H9 (cell line): ENCODE measurements around the gene PRTG. TPM values are rescaled to one million over a fixed set of nuclear protein-coding genes. Genes with fewer than 3 reads are reported as not detected.

Experiments used
- DNase-seq: peaks from one replicate; pipeline ENCODE4 v3.0.0-alpha.2; 2017
- H2AFZ ChIP-seq: one replicate; pipeline ENCODE4 v1.6.1; 2013; ENCODE audit warnings: mild to moderate bottlenecking, low read length, control low read depth, moderate library complexity
- H2AK5ac ChIP-seq: 2 replicates; pipeline ENCODE4 v1.6.1; 2013; ENCODE audit warnings: low read length, control low read depth, mixed read lengths; ENCODE audit not compliant: insufficient read length
- H2BK120ac ChIP-seq: one replicate; pipeline ENCODE4 v1.6.1; 2013; ENCODE audit warnings: low read depth, mild to moderate bottlenecking, low read length, control low read depth, inconsistent platforms; ENCODE audit not compliant: poor library complexity, severe bottlenecking
- H2BK12ac ChIP-seq: 2 replicates; pipeline ENCODE4 v1.6.1; 2013; ENCODE audit warnings: low read length, control low read depth, mixed read lengths, low read depth; ENCODE audit not compliant: insufficient read length
- H2BK15ac ChIP-seq: 2 replicates; pipeline ENCODE4 v1.6.1; 2013; ENCODE audit warnings: low read depth, low read length, control low read depth
- H2BK20ac ChIP-seq: one replicate; pipeline ENCODE4 v1.6.1; 2013; ENCODE audit warnings: low read depth, mild to moderate bottlenecking, low read length, control low read depth, inconsistent platforms; ENCODE audit not compliant: poor library complexity, severe bottlenecking
- H2BK5ac ChIP-seq: 2 replicates; pipeline ENCODE4 v1.6.1; 2013; ENCODE audit warnings: low read length, control low read depth, mixed read lengths; ENCODE audit not compliant: insufficient read length
- H3K14ac ChIP-seq: 2 replicates; pipeline ENCODE4 v1.6.1; 2013; ENCODE audit warnings: low read length, control low read depth; ENCODE audit not compliant: insufficient read depth
- H3K18ac ChIP-seq: 2 replicates; pipeline ENCODE4 v1.6.1; 2013; ENCODE audit warnings: low read depth, mild to moderate bottlenecking, mixed read lengths, low read length, control low read depth; ENCODE audit not compliant: insufficient read length
- H3K23ac ChIP-seq: 2 replicates; pipeline ENCODE4 v1.6.1; 2013; ENCODE audit warnings: low read length, control low read depth, mixed read lengths, low read depth; ENCODE audit not compliant: insufficient read length
- H3K23me2 ChIP-seq: 2 replicates; pipeline ENCODE4 v1.6.1; 2013; ENCODE audit warnings: low read depth, mild to moderate bottlenecking, mixed read lengths, low read length, control low read depth; ENCODE audit not compliant: insufficient read length, poor library complexity, severe bottlenecking
- H3K27ac ChIP-seq: 2 replicates; pipeline ENCODE4 v1.5.1; 2013; ENCODE audit warnings: low read length, control low read depth, mixed read lengths, low read depth; ENCODE audit not compliant: insufficient read length
- H3K27me3 ChIP-seq: 2 replicates; pipeline ENCODE4 v1.6.1; 2013; ENCODE audit warnings: low read length, control low read depth, inconsistent platforms; ENCODE audit not compliant: insufficient read depth
- H3K4ac ChIP-seq: 2 replicates; pipeline ENCODE4 v1.6.1; 2013; ENCODE audit warnings: low read depth, mild to moderate bottlenecking, control low read depth, inconsistent platforms, low read length, moderate library complexity
- H3K4me1 ChIP-seq: 2 replicates; pipeline ENCODE4 v1.6.1; 2013; ENCODE audit warnings: low read length, control low read depth, inconsistent platforms; ENCODE audit not compliant: insufficient read depth
- H3K4me2 ChIP-seq: 2 replicates; pipeline ENCODE4 v1.6.1; 2013; ENCODE audit warnings: low read length, control low read depth, mixed read lengths; ENCODE audit not compliant: insufficient read length, insufficient read depth
- H3K56ac ChIP-seq: 2 replicates; pipeline ENCODE4 v1.6.1; 2013; ENCODE audit warnings: low read depth, mild to moderate bottlenecking, mixed read lengths, low read length, control low read depth; ENCODE audit not compliant: insufficient read length
- H3K79me1 ChIP-seq: 2 replicates; pipeline ENCODE4 v1.6.1; 2013; ENCODE audit warnings: low read depth, mild to moderate bottlenecking, moderate library complexity, low read length, control low read depth, inconsistent platforms; ENCODE audit not compliant: insufficient read depth, poor library complexity, severe bottlenecking
- H3K79me2 ChIP-seq: 2 replicates; pipeline ENCODE4 v1.6.1; 2013; ENCODE audit warnings: low read length, control low read depth, inconsistent platforms; ENCODE audit not compliant: insufficient read depth
- H3K9ac ChIP-seq: 2 replicates; pipeline ENCODE4 v1.6.1; 2013; ENCODE audit warnings: low read length, control low read depth, mixed read lengths; ENCODE audit not compliant: insufficient read length; ENCODE audit errors: extremely low read depth
- H3K9me3 ChIP-seq: one replicate; pipeline ENCODE4 v1.6.1; 2013; ENCODE audit warnings: low read depth, low read length, inconsistent platforms; ENCODE audit not compliant: control insufficient read depth
- H3T11ph ChIP-seq: one replicate; pipeline ENCODE4 v1.6.1; 2013; ENCODE audit warnings: mild to moderate bottlenecking, low read length, control low read depth, inconsistent platforms
- H4K20me1 ChIP-seq: one replicate; pipeline ENCODE4 v1.6.1; 2013; ENCODE audit not compliant: control insufficient read depth, insufficient read length, insufficient read depth
- H4K5ac ChIP-seq: 2 replicates; pipeline ENCODE4 v1.6.1; 2013; ENCODE audit warnings: low read depth, mild to moderate bottlenecking, mixed read lengths, low read length, control low read depth; ENCODE audit not compliant: insufficient read length
- H4K8ac ChIP-seq: replicated peaks from 2 replicates; pipeline ENCODE4 v1.6.1; 2013; ENCODE audit warnings: low read length, control low read depth, mixed read lengths, low read depth; ENCODE audit not compliant: insufficient read length
- H4K91ac ChIP-seq: 2 replicates; pipeline ENCODE4 v1.6.1; 2013; ENCODE audit warnings: low read depth, mild to moderate bottlenecking, moderate library complexity, mixed read lengths, low read length, control low read depth; ENCODE audit not compliant: insufficient read length
- H3K27ac Mint-ChIP-seq, 3 experiments: 2 replicates in 2 of 3; 3 replicates in 1 of 3; pipeline ENCODE4 v1.8.0; 2020 to 2021; ENCODE audit warnings: mixed read lengths in 3 of 3, mild to moderate bottlenecking in 1 of 3, moderate library complexity in 1 of 3
- H3K27me3 Mint-ChIP-seq: 2 replicates; pipeline ENCODE4 v1.8.0; 2021; ENCODE audit warnings: low read depth, mild to moderate bottlenecking, moderate library complexity, mixed read lengths
- H3K36me3 Mint-ChIP-seq, 3 experiments: 2 replicates in 2 of 3; 3 replicates in 1 of 3; pipeline ENCODE4 v1.8.0; 2020 to 2021; ENCODE audit warnings: low read depth in 3 of 3, mixed read lengths in 3 of 3; ENCODE audit not compliant: insufficient read depth in 1 of 3
- H3K4me1 Mint-ChIP-seq, 2 experiments: 2 replicates each; pipeline ENCODE4 v1.8.0; 2020; ENCODE audit warnings: mixed read lengths in 2 of 2
- H3K4me3 Mint-ChIP-seq, 2 experiments: 2 replicates in 1 of 2; 3 replicates in 1 of 2; pipeline ENCODE4 v1.8.0; 2020 to 2021; ENCODE audit warnings: mild to moderate bottlenecking in 2 of 2, mixed read lengths in 2 of 2, moderate library complexity in 1 of 2
- H3K9me3 Mint-ChIP-seq, 2 experiments: 2 replicates in 1 of 2; 3 replicates in 1 of 2; pipeline ENCODE4 v1.8.0; 2020; ENCODE audit warnings: mild to moderate bottlenecking in 2 of 2, mixed read lengths in 2 of 2, moderate library complexity in 1 of 2
- CTCF ChIP-seq: fragments of 200-600 bp; sonication (generic); conservative IDR thresholded peaks from 3 replicates; pipeline ENCODE4 v1.8.0; 2021; ENCODE audit warnings: antibody characterized with exemption, mild to moderate bottlenecking
- WGBS: extraction: QIAGEN DNeasy Blood & Tissue Kit; methylation state at CpG from one replicate; pipeline ENCODE4 v1.1.7; 2013; ENCODE audit warnings: missing lambda C conversion rate, low lambda C conversion rate, mixed read lengths; ENCODE audit not compliant: insufficient read length; ENCODE audit errors: extremely low coverage; 5-methylcytosine and 5-hydroxymethylcytosine counted together
- total RNA-seq: library from RNA; stranded (reverse); gene quantifications from 2 replicates; pipeline ENCODE4 v1.2.1, GENCODE V29; 2021

PRTG gene
- total RNA-seq, 1 experiment from 2014 or later, result 5.7 TPM

- Histone ChIP-seq H3K14ac (no peak overlapping the region), H3K23ac (no peak overlapping the region), H3K27ac (no peak overlapping the region), H2BK15ac (no peak overlapping the region), H2BK20ac (no peak overlapping the region), H2AFZ (no peak overlapping the region), H3K27me3 (no peaks in the 10 kb centered on the region; the same call in 1 of the 2 replicates), H3K23me2 (no peaks in the 10 kb centered on the region), H3K4me1 (no peaks in the 10 kb centered on the region), H4K5ac (no peak overlapping the region), H2BK120ac (no peak overlapping the region), H4K20me1 (no peaks in the 10 kb centered on the region), H3K56ac (no peak overlapping the region), H3K79me1 (no peaks in the 10 kb centered on the region), H3T11ph (no peak overlapping the region), H2BK5ac (no peak overlapping the region), H3K79me2 (no peaks in the 10 kb centered on the region), H3K4ac (no peak overlapping the region), H3K18ac (no peak overlapping the region), H4K8ac (no peak overlapping the region), H3K9ac (no peak overlapping the region), H2BK12ac (no peak overlapping the region), H4K91ac (no peak overlapping the region), H2AK5ac (no peak overlapping the region), H3K9me3 (no peaks in the 10 kb centered on the region), H3K4me2 (no peak overlapping the region)
- Mint-ChIP-seq H3K9me3 (peaks cover 2 to 5% of the 10 kb centered on the region in 2 experiments; a peak in 2 of 5 replicates), H3K27me3 (peaks cover 22% of the 10 kb centered on the region), H3K4me1 (peaks cover 10 to 20% of the 10 kb centered on the region in 2 experiments), H3K4me3 (no peak overlapping the region), H3K27ac (no peak overlapping the region), H3K36me3 (peaks cover 0 to 6% (median 2%) of the 10 kb centered on the region in 3 experiments; a peak in 1 of 7 replicates)
- DNase-seq, result no peak
- WGBS, result 100% methylated on average over 1 of the region's 2 CpGs
- TF ChIP-seq CTCF, result no peak
Observed at GRCh38 chr15:55780292-55780691, 37.3 kb upstream of the PRTG start.
